Right ventricle myocardium superior (tissue), 1 donor: ENCODE measurements around the gene PAK3. TPM values are rescaled to one million over a fixed set of nuclear protein-coding genes. Genes with fewer than 3 reads are reported as not detected.

Experiments
- ATAC-seq: fragments of 200-7000 bp; cut with Tn5 transposase; one replicate; pipeline ENCODE4 v1.9.1; 2020; ENCODE audit warnings: mild to moderate bottlenecking; ENCODE audit not compliant: poor library complexity
- DNase-seq: peaks from one replicate; pipeline ENCODE4 v3.0.0-alpha.2; 2020
- intact Hi-C: fragments of 100-400 bp; cut with DNase I; formaldehyde crosslinking; loops from one replicate; pipeline ENCODE4 v1.11.2; 2022
- total RNA-seq: library from RNA; stranded (reverse); fragmentation: NEBNext Ultra II Directional; extraction: Animal tissue kit (Norgen Biotek cat#: 25700); gene quantifications from one replicate; pipeline ENCODE4 v1.2.1, GENCODE V29; 2021
- donor health status: DM: no; HTN: yes; CAD: no; lungs with severe emphysema.

The PAK3 gene
- total RNA-seq, 1 donor from 2014 or later = 0.35 TPM

- ATAC-seq (no peak), DNase-seq (no peak)
- intact Hi-C loops = no loop called here
Measured at GRCh38 chrX:111216293-111216801, 120.4 kb downstream of the PAK3 start.

GRCh38 chrX:111244235-111244750, 148.3 kb downstream of the PAK3 start:
- DNase-seq = no peak
- no peak for ATAC-seq
- intact Hi-C loops = no loop called here

GRCh38 chrX:111254896-111255693, 159.1 kb downstream of the PAK3 start:
- intact Hi-C loops = no loop called here
- DNase-seq (no peak), ATAC-seq (no peak)

GRCh38 chrX:111257733-111258132, 161.7 kb downstream of the PAK3 start:
- intact Hi-C loops = no loop called here
- ATAC-seq = no peak
- no peak for DNase-seq

- intact Hi-C loops = no loop called here
- no peak for DNase-seq
- no peak for ATAC-seq
Measured at GRCh38 chrX:111259559-111259958, 163.6 kb downstream of the PAK3 start.

- DNase-seq (no peak), ATAC-seq (no peak)
- intact Hi-C loops = no loop called here
Measured at GRCh38 chrX:111260451-111260850, 164.5 kb downstream of the PAK3 start.

- intact Hi-C loops = no loop called here
- ATAC-seq (no peak), DNase-seq (no peak)
Measured at GRCh38 chrX:111262086-111262485, 166.1 kb downstream of the PAK3 start.

- intact Hi-C loops = no loop called here
- no peak for DNase-seq
- no peak for ATAC-seq
Measured at GRCh38 chrX:111264385-111264784, 168.4 kb downstream of the PAK3 start.

- DNase-seq = no peak
- intact Hi-C loops = no loop called here
- ATAC-seq = no peak
Measured at GRCh38 chrX:111265486-111265885, 169.5 kb downstream of the PAK3 start.

- DNase-seq = no peak
- intact Hi-C loops = no loop called here
- ATAC-seq = no peak
Measured at GRCh38 chrX:111268506-111268905, 172.5 kb downstream of the PAK3 start.

GRCh38 chrX:111270339-111270738, 174.3 kb downstream of the PAK3 start, which contains the start of gene CAPN6:
CAPN6 (minus strand) TSS chrX:111270483; CDS start chrX:111263936, 6,547 bp downstream.
- intact Hi-C loops = no loop called here
- ATAC-seq (no peak), DNase-seq (no peak)

Other genes starting within 250 kb of the PAK3 start
- 0.08 TPM for gene CAPN6, start 174.3 kb downstream of the PAK3 start, total RNA-seq